Lower leg skin (tissue), 4 donors: ENCODE measurements around the gene RNF138. TPM values are rescaled to one million over a fixed set of nuclear protein-coding genes. Genes with fewer than 3 reads are reported as not detected.
"Not testable (repeated sequence)": the region's sequence is repeated elsewhere in the genome, so short reads cannot be mapped to it uniquely, and the experiment has no call there.

ENCODE experiments used
- DNase-seq, 2 donors: peaks; one replicate each; pipeline ENCODE4 v3.0.0-alpha.2; 2019; ENCODE audit warnings: low spot score in 2 of 2
- H3K4me3 ChIP-seq: fragments of 200-600 bp; sonication (generic); 2 replicates; pipeline ENCODE4 v1.5.1; 2017; ENCODE audit warnings: mild to moderate bottlenecking, low read depth; ENCODE audit not compliant: poor library complexity, severe bottlenecking
- CTCF ChIP-seq, 3 donors: fragments of 450-650 bp; IDR thresholded peaks; one replicate each; pipeline ENCODE4 v1.5.1; 2016; ENCODE audit warnings: antibody characterized with exemption in 3 of 3, mild to moderate bottlenecking in 3 of 3, moderate library complexity in 2 of 3
- POLR2A ChIP-seq, 2 donors: fragments of 450-650 bp; IDR thresholded peaks; one replicate each; pipeline ENCODE4 v1.6.1; 2016 to 2017; ENCODE audit warnings: antibody characterized with exemption in 2 of 2, mild to moderate bottlenecking in 1 of 2, moderate library complexity in 1 of 2
- WGBS, 2 donors: methylation state at CpG; one replicate each; pipeline ENCODE4 v1.1.5; 2018; 5-methylcytosine and 5-hydroxymethylcytosine counted together
- intact Hi-C: fragments of 100-400 bp; cut with DNase I; formaldehyde crosslinking; loops from one replicate; pipeline ENCODE4 v1.15.0; 2023; ENCODE audit warnings: low total_unique reads
- total RNA-seq, 4 donors: library from RNA; depleted of rRNA; stranded (reverse); fragments of >200 nt; gene quantifications; one replicate each; pipeline ENCODE4 v1.1.0, GENCODE V29; 2016

RNF138 gene
- total RNA-seq, 4 donors from 2014 or later: 8.5 to 19.5 (median 14.9) TPM

DNA sequence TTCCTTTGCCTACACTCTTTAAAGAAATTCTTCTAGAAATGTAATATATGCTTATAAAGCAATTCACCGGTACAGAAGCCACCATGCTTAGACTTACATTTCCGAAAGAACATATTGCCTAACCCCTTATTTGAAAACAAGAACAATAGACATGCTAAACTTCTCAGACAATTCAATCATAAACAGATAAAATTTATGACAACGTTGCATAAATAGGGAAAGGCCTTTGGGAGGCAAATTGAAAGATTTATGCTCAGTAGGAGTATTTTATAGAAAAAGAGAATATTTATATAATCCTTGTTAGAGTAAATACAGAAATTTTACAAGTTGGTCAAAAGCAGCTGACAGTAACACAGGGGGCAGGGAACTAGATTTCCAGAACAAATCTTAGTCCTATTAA is 82.0 kb downstream of the RNF138 start:
- intact Hi-C loops: no loop called here
- no peak for DNase-seq
- TF ChIP-seq POLR2A (IDR thresholded peaks at IDR 0.05) (no peak), CTCF (IDR thresholded peaks at IDR 0.05) (no peak)
- WGBS, 2 donors: 82 to 91% methylated on average over 3 of the region's 3 CpGs
- H3K4me3 ChIP-seq: no peak overlapping the region

GRCh38 chr18:32174719-32175118 is 83.0 kb downstream of the RNF138 start:
- WGBS, 2 donors: 74 to 75% methylated on average over 7 of the region's 7 CpGs
- no peak for TF ChIP-seq POLR2A (IDR thresholded peaks at IDR 0.05)
- no peak for TF ChIP-seq CTCF (IDR thresholded peaks at IDR 0.05)
- intact Hi-C loops: no loop called here
- DNase-seq: no peak
- H3K4me3 ChIP-seq: no peak overlapping the region

GRCh38 chr18:32175265-32175664 is 83.6 kb downstream of the RNF138 start:
- DNase-seq: no peak
- no peak for TF ChIP-seq CTCF (IDR thresholded peaks at IDR 0.05)
- TF ChIP-seq POLR2A (IDR thresholded peaks at IDR 0.05): no peak

GRCh38 chr18:32176745-32177144 is 85.1 kb downstream of the RNF138 start:
- WGBS, 2 donors: 97 to 100% methylated on average over 1 of the region's 1 CpG
- intact Hi-C loops, H3K4me3 ChIP-seq, DNase-seq: not testable (repeated sequence)

More at GRCh38 chr18:32175265-32175664, 83.6 kb downstream of the RNF138 start:
- H3K4me3 ChIP-seq: no peak overlapping the region
- intact Hi-C loops: no loop called here
- 75 to 79% methylated on average over 1 of the region's 1 CpG for WGBS, 2 donors

- no peak overlapping the region for H3K4me3 ChIP-seq
- TF ChIP-seq CTCF (IDR thresholded peaks at IDR 0.05) (no peak), POLR2A (IDR thresholded peaks at IDR 0.05) (no peak)
- WGBS, 2 donors: 83 to 93% methylated on average over 3 of the region's 3 CpGs
- intact Hi-C loops: no loop called here
- no peak for DNase-seq
Measured at GRCh38 chr18:32177530-32177929, 85.9 kb downstream of the RNF138 start.

Other genes starting within 250 kb of the RNF138 start
- 10 to 100 TPM; 43.3 to 54.6 (median 50.5) TPM for gene TRAPPC8, start 148.7 kb upstream of the RNF138 start, total RNA-seq
- gene RNF125, start 73.0 kb upstream of the RNF138 start, total RNA-seq: 10 to 100 TPM in 2 of 4 donors, 1 to 10 TPM in 2; 6.3 to 16.3 (median 9.2) TPM
- gene MEP1B, start 98.2 kb downstream of the RNF138 start, total RNA-seq: not detected